ENCODE data around the gene TYK2.

Gene TYK2

GRCh38 chr19:10334588-10335351 is 45.6 kb downstream of the TYK2 start:
- DNase-seq (ENCODE audit: low read depth, low spot score) = no peak

- no peak for DNase-seq (ENCODE audit: low read depth, low spot score)
These were observed 46.4 kb downstream of the TYK2 start for GRCh38 chr19:10333758-10334587.

- DNase-seq (ENCODE audit: low read depth, low spot score) = peak; percentile 96
These were observed 47.2 kb downstream of the TYK2 start, which contains the start of gene RAVER1 for GRCh38 chr19:10332965-10333757. RAVER1 (minus strand) TSS chr19:10333529; CDS start chr19:10333507, 22 bp downstream.

- no peak for DNase-seq (ENCODE audit: low read depth, low spot score)
These were observed 48.0 kb downstream of the TYK2 start for GRCh38 chr19:10332158-10332964.

GRCh38 chr19:10329555-10329954 is 50.8 kb downstream of the TYK2 start:
- DNase-seq (ENCODE audit: low read depth, low spot score) = no peak

GRCh38 chr19:10328558-10329429 is 51.6 kb downstream of the TYK2 start:
- DNase-seq (ENCODE audit: low read depth, low spot score) = no peak

- DNase-seq (ENCODE audit: low read depth, low spot score) = no peak
These were observed 52.6 kb downstream of the TYK2 start for GRCh38 chr19:10327793-10328192.

GRCh38 chr19:10325732-10326131 is 54.6 kb downstream of the TYK2 start:
- DNase-seq (ENCODE audit: low read depth, low spot score) = no peak

GRCh38 chr19:10321874-10322835 is 58.2 kb downstream of the TYK2 start:
- DNase-seq (ENCODE audit: low read depth, low spot score) = no peak

- no peak for DNase-seq (ENCODE audit: low read depth, low spot score)
These were observed 59.0 kb downstream of the TYK2 start for GRCh38 chr19:10321417-10321797.

GRCh38 chr19:10320602-10321416 is 59.6 kb downstream of the TYK2 start:
- DNase-seq (ENCODE audit: low read depth, low spot score) = no peak

GRCh38 chr19:10318807-10319682 is 61.3 kb downstream of the TYK2 start:
- DNase-seq (ENCODE audit: low read depth, low spot score) = no peak

GRCh38 chr19:10317857-10318462 is 62.4 kb downstream of the TYK2 start:
- no peak for DNase-seq (ENCODE audit: low read depth, low spot score)

- no peak for DNase-seq (ENCODE audit: low read depth, low spot score)
These were observed 63.1 kb downstream of the TYK2 start for GRCh38 chr19:10317045-10317856.

GRCh38 chr19:10316229-10317044 is 63.9 kb downstream of the TYK2 start:
- DNase-seq (ENCODE audit: low read depth, low spot score) = no peak
